K562 (cell line): Measurements from ENCODE around the gene MYO16. TPM values are rescaled to one million over a fixed set of nuclear protein-coding genes. Genes with fewer than 3 reads are reported as not detected.

Experiments used
- BACH1 ChIP-seq: fragments of 200-800 bp; sonication (Bioruptor generic); IDR thresholded peaks from 2 replicates; pipeline ENCODE4 v1.6.1; 2016; ENCODE audit warnings: missing genetic modification characterization, missing compliant biosample characterization
- CREB5 ChIP-seq: fragments of 250-450 bp; sonication (Bioruptor Pico); IDR thresholded peaks from 2 replicates; pipeline ENCODE4 v1.5.0; 2020; ENCODE audit warnings: mild to moderate bottlenecking
- CREBBP ChIP-seq: IDR thresholded peaks from one replicate; pipeline ENCODE4 v1.6.1; 2012; ENCODE audit warnings: low read depth, mild to moderate bottlenecking, control low read depth, inconsistent platforms, low read length
- MXD1 ChIP-seq: fragments of 250-450 bp; sonication (Bioruptor Pico); IDR thresholded peaks from 2 replicates; pipeline ENCODE4 v1.8.0; 2021; ENCODE audit warnings: borderline replicate concordance, mild to moderate bottlenecking, moderate library complexity; ENCODE audit not compliant: poor library complexity, severe bottlenecking
- POLR3A ChIP-seq: IDR thresholded peaks from 2 replicates; pipeline ENCODE4 v1.6.1; 2011; ENCODE audit warnings: borderline replicate concordance, mild to moderate bottlenecking, moderate library complexity; ENCODE audit not compliant: insufficient read length, insufficient read depth; ENCODE audit errors: extremely low read depth
- SFPQ ChIP-seq: fragments of 200-400 bp; formaldehyde crosslinking; IDR thresholded peaks from 2 replicates; pipeline ENCODE4 v1.6.1; 2017; ENCODE audit warnings: mild to moderate bottlenecking, low read depth, low read length, moderate library complexity
- TGIF2 ChIP-seq: sonication (generic); formaldehyde crosslinking; IDR thresholded peaks from 2 replicates; pipeline ENCODE4 v1.8.1; 2022; ENCODE audit warnings: mild to moderate bottlenecking, missing genetic modification reagents, moderate library complexity
- THAP12 ChIP-seq: fragments of 250-450 bp; sonication (Bioruptor Pico); IDR thresholded peaks from 2 replicates; pipeline ENCODE4 v1.9.0; 2021; ENCODE audit warnings: mild to moderate bottlenecking, inconsistent platforms
- THRAP3 ChIP-seq: fragments of 450-650 bp; IDR thresholded peaks from 2 replicates; pipeline ENCODE4 v1.6.1; 2016; ENCODE audit warnings: mild to moderate bottlenecking, inconsistent platforms, borderline replicate concordance
- ZNF707 ChIP-seq: fragments of 250-450 bp; sonication (Bioruptor Pico); conservative IDR thresholded peaks from 2 replicates; pipeline ENCODE4 v1.8.0; 2022; ENCODE audit warnings: inconsistent platforms, mild to moderate bottlenecking, moderate library complexity
- ZNF830 ChIP-seq: fragments of 250-450 bp; sonication (Bioruptor Pico); IDR thresholded peaks from 2 replicates; pipeline ENCODE4 v1.5.0; 2021; ENCODE audit warnings: mild to moderate bottlenecking
- polyA plus RNA-seq, 8 experiments: library from polyadenylated mRNA; depleted of rRNA in 4 of 8; stranded (reverse) in 5 of 8; unstranded in 3 of 8; fragments of >200 nt; fragmentation: Nextera tagmentation in 2 of 8; fragmentation: Illumina TruSeq in 1 of 8; extraction: Ambion mirVana in 2 of 8; extraction: Trizol in 1 of 8; gene quantifications; 2 replicates each; pipeline versions ENCODE4 v1.2.1 to v1.2.3, GENCODE V29; 2011 to 2014; ENCODE audit warnings: inconsistent platforms in 1 of 8, missing spikeins in 1 of 8
- total RNA-seq, 7 experiments: library from RNA; depleted of rRNA in 6 of 7; stranded (reverse); fragments of >200 nt in 6 of 7; fragmentation: Illumina TruSeq in 2 of 7; extraction: Trizol in 2 of 7; gene quantifications; 2 replicates each; pipeline versions ENCODE4 v1.2.1 to v1.2.3, GENCODE V29; 2011 to 2021; ENCODE audit warnings: low replicate concordance in 1 of 7

MYO16 gene
- total and polyA plus RNA-seq, 9 of the 15 experiments (the other 6 are each of a cell fraction or from before 2014, with no cell fraction given): 4.3 to 45.7 (median 12.1) TPM

- TF ChIP-seq ZNF830: no peak
- TF ChIP-seq CREBBP: no peak
- TF ChIP-seq THAP12 (CRISPR knock-in tag): no peak
- TF ChIP-seq SFPQ: no peak
- no peak for TF ChIP-seq TGIF2 (CRISPR knock-in tag)
- TF ChIP-seq THRAP3: no peak
- TF ChIP-seq MXD1 (CRISPR knock-in tag): no peak
- TF ChIP-seq CREB5 (CRISPR knock-in tag): no peak
- TF ChIP-seq POLR3A: no peak
- TF ChIP-seq BACH1 (tag): no peak
- no peak for TF ChIP-seq ZNF707 (CRISPR knock-in tag)
These were observed 616.6 kb downstream of the MYO16 start (continued) for GRCh38 chr13:109246001-109246400.
